ENCODE results near the gene NAV2. TPM values are rescaled to one million over a fixed set of nuclear protein-coding genes. Genes with fewer than 3 reads are reported as not detected.
A peak's percentile ranks its signal among the peaks of the same experiment; 100 is the strongest.

NAV2 gene
- total and polyA plus RNA-seq, 2 experiments from 2014 or later, result 26.0 to 45.0 TPM

GRCh38 chr11:20027556-20028013 lies 314.9 kb downstream of the NAV2 start:
- no peaks in the 10 kb centered on the region; the same call in 1 of the 2 replicates for H3K27me3 ChIP-seq (ENCODE audit: insufficient read depth)
- peaks cover 63% of the 10 kb centered on the region for H3K79me2 ChIP-seq (replicated peaks; ENCODE audit: insufficient read depth)
- peak overlapping the region; percentile 41 for H3K4me3 ChIP-seq
- no peak for TF ChIP-seq STAT1 (IDR thresholded peaks at IDR 0.05; ENCODE audit: unreplicated experiment)
- no peak for TF ChIP-seq POLR2AphosphoS5 (IDR thresholded peaks at IDR 0.05; ENCODE audit: low read depth)
- no peak for TF ChIP-seq EZH2 (IDR thresholded peaks at IDR 0.05; ENCODE audit: low read depth, unreplicated experiment)
- no peak for TF ChIP-seq ETS1 (IDR thresholded peaks at IDR 0.05)
- no peak for TF ChIP-seq CREB1 (CRISPR knock-in tag; IDR thresholded peaks at IDR 0.05; ENCODE audit: low read depth)
- no peak for TF ChIP-seq REST (IDR thresholded peaks at IDR 0.05; ENCODE audit: unreplicated experiment)
- TF ChIP-seq ZNF114 (CRISPR knock-in tag; IDR thresholded peaks at IDR 0.05), result no peak; the same call in 1 of the 2 replicates
- TF ChIP-seq, protein P1, sequence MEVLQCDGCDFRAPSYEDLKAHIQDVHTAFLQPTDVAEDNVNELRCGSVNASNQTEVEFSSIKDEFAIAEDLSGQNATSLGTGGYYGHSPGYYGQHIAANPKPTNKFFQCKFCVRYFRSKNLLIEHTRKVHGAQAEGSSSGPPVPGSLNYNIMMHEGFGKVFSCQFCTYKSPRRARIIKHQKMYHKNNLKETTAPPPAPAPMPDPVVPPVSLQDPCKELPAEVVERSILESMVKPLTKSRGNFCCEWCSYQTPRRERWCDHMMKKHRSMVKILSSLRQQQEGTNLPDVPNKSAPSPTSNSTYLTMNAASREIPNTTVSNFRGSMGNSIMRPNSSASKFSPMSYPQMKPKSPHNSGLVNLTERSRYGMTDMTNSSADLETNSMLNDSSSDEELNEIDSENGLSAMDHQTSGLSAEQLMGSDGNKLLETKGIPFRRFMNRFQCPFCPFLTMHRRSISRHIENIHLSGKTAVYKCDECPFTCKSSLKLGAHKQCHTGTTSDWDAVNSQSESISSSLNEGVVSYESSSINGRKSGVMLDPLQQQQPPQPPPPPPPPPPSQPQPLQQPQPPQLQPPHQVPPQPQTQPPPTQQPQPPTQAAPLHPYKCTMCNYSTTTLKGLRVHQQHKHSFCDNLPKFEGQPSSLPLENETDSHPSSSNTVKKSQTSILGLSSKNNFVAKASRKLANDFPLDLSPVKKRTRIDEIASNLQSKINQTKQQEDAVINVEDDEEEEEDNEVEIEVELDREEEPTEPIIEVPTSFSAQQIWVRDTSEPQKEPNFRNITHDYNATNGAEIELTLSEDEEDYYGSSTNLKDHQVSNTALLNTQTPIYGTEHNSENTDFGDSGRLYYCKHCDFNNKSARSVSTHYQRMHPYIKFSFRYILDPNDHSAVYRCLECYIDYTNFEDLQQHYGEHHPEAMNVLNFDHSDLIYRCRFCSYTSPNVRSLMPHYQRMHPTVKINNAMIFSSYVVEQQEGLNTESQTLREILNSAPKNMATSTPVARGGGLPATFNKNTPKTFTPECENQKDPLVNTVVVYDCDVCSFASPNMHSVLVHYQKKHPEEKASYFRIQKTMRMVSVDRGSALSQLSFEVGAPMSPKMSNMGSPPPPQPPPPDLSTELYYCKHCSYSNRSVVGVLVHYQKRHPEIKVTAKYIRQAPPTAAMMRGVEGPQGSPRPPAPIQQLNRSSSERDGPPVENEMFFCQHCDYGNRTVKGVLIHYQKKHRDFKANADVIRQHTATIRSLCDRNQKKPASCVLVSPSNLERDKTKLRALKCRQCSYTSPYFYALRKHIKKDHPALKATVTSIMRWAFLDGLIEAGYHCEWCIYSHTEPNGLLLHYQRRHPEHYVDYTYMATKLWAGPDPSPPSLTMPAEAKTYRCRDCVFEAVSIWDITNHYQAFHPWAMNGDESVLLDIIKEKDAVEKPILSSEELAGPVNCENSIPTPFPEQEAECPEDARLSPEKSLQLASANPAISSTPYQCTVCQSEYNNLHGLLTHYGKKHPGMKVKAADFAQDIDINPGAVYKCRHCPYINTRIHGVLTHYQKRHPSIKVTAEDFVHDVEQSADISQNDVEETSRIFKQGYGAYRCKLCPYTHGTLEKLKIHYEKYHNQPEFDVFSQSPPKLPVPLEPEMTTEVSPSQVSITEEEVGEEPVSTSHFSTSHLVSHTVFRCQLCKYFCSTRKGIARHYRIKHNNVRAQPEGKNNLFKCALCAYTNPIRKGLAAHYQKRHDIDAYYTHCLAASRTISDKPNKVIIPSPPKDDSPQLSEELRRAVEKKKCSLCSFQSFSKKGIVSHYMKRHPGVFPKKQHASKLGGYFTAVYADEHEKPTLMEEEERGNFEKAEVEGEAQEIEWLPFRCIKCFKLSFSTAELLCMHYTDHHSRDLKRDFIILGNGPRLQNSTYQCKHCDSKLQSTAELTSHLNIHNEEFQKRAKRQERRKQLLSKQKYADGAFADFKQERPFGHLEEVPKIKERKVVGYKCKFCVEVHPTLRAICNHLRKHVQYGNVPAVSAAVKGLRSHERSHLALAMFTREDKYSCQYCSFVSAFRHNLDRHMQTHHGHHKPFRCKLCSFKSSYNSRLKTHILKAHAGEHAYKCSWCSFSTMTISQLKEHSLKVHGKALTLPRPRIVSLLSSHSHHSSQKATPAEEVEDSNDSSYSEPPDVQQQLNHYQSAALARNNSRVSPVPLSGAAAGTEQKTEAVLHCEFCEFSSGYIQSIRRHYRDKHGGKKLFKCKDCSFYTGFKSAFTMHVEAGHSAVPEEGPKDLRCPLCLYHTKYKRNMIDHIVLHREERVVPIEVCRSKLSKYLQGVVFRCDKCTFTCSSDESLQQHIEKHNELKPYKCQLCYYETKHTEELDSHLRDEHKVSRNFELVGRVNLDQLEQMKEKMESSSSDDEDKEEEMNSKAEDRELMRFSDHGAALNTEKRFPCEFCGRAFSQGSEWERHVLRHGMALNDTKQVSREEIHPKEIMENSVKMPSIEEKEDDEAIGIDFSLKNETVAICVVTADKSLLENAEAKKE (CRISPR knock-in tag; IDR thresholded peaks at IDR 0.05), result no peak; the same call in none of the 2 replicates
- TF ChIP-seq ZNF331 (CRISPR knock-in tag; IDR thresholded peaks at IDR 0.05; ENCODE audit: low read depth), result no peak
- TF ChIP-seq JUNB (IDR thresholded peaks at IDR 0.05; ENCODE audit: unreplicated experiment), result no peak
- no peak for TF ChIP-seq EZH2phosphoT487 (IDR thresholded peaks at IDR 0.05; ENCODE audit: unreplicated experiment)
- TF ChIP-seq NANOG (IDR thresholded peaks at IDR 0.05; ENCODE audit: borderline replicate concordance), result no peak
- TF ChIP-seq, protein P2, sequence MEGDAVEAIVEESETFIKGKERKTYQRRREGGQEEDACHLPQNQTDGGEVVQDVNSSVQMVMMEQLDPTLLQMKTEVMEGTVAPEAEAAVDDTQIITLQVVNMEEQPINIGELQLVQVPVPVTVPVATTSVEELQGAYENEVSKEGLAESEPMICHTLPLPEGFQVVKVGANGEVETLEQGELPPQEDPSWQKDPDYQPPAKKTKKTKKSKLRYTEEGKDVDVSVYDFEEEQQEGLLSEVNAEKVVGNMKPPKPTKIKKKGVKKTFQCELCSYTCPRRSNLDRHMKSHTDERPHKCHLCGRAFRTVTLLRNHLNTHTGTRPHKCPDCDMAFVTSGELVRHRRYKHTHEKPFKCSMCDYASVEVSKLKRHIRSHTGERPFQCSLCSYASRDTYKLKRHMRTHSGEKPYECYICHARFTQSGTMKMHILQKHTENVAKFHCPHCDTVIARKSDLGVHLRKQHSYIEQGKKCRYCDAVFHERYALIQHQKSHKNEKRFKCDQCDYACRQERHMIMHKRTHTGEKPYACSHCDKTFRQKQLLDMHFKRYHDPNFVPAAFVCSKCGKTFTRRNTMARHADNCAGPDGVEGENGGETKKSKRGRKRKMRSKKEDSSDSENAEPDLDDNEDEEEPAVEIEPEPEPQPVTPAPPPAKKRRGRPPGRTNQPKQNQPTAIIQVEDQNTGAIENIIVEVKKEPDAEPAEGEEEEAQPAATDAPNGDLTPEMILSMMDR (conservative IDR thresholded peaks at IDR 0.05; ENCODE audit: low read depth in 2 of 2), result no peak
- Mint-ChIP-seq H3K9me3 (no peaks in the 10 kb centered on the region; the same call in 2 of the 3 replicates), H3K4me1 (peaks cover 83% of the 10 kb centered on the region), H3K27ac (peak overlapping the region; percentile 93), H3K27me3 (ENCODE audit: insufficient read depth, low read depth, poor library complexity) (peaks cover 16% of the 10 kb centered on the region), H3K4me3 (peak overlapping the region; percentile 65), H3K36me3 (ENCODE audit: low read depth) (peaks cover 2% of the 10 kb centered on the region; the same call in 2 of the 3 replicates)
- H4K20me1 ChIP-seq (replicated peaks; ENCODE audit: insufficient read depth), result no peaks in the 10 kb centered on the region
- H3F3A ChIP-seq (replicated peaks; ENCODE audit: low read depth), result 0 out of 2 replicates have a peak, but pooled peaks cover 3% of the 10 kb centered on the region
- no peaks in the 10 kb centered on the region for H3K36me3 ChIP-seq (ENCODE audit: insufficient read depth)
- H3K27ac ChIP-seq (ENCODE audit: low read depth), result peak overlapping the region; percentile 56
- H3K9me2 ChIP-seq (ENCODE audit: insufficient read depth), result no peaks in the 10 kb centered on the region
- ATAC-seq, result no peak
- H3K4me1 ChIP-seq (ENCODE audit: insufficient read depth), result peaks cover 85% of the 10 kb centered on the region
- no peak overlapping the region for H2AFZ ChIP-seq
- peak overlapping the region; percentile 65 for H3K4me2 ChIP-seq
- no peak for DNase-seq (ENCODE audit: low spot score)

All from GM23338 (cell line).